UCSD-AML1 (cell line): ENCODE measurements around the gene TAF1B.
A peak's percentile ranks its signal among the peaks of the same experiment; 100 is the strongest.

Source experiments
- DNase-seq: peaks from one replicate; lab custom pipeline; 2025; ENCODE audit not compliant: unreplicated experiment; lab: John Stamatoyannopoulos, UW

Gene TAF1B

GRCh38 chr2:9807555-9808305 lies 35.5 kb upstream of the TAF1B start:
- no peak for DNase-seq

GRCh38 chr2:9808334-9809063 lies 34.8 kb upstream of the TAF1B start:
- no peak for DNase-seq

GRCh38 chr2:9809064-9809356 lies 34.3 kb upstream of the TAF1B start:
- no peak for DNase-seq

GRCh38 chr2:9809448-9810088 lies 33.7 kb upstream of the TAF1B start:
- DNase-seq: no peak

GRCh38 chr2:9811216-9811615 lies 32.1 kb upstream of the TAF1B start:
- no peak for DNase-seq

GRCh38 chr2:9811679-9812511 lies 31.4 kb upstream of the TAF1B start:
- no peak for DNase-seq

- no peak for DNase-seq
Observed at GRCh38 chr2:9812945-9813311, 30.3 kb upstream of the TAF1B start.

- DNase-seq: peak; percentile 68
Observed at GRCh38 chr2:9813312-9814128, 29.8 kb upstream of the TAF1B start.

- DNase-seq: no peak
Observed at GRCh38 chr2:9814129-9814868, 29.0 kb upstream of the TAF1B start.

GRCh38 chr2:9815076-9815475 lies 28.2 kb upstream of the TAF1B start:
- DNase-seq: no peak

- no peak for DNase-seq
Observed at GRCh38 chr2:9815844-9816279, 27.4 kb upstream of the TAF1B start.

GRCh38 chr2:9818097-9818496 lies 25.2 kb upstream of the TAF1B start:
- DNase-seq: no peak

GRCh38 chr2:9819551-9819950 lies 23.7 kb upstream of the TAF1B start:
- DNase-seq: no peak

- DNase-seq: no peak
Observed at GRCh38 chr2:9820020-9820973, 23.0 kb upstream of the TAF1B start.

- DNase-seq: no peak
Observed at GRCh38 chr2:9821805-9822445, 21.3 kb upstream of the TAF1B start.

GRCh38 chr2:9824441-9824840 lies 18.8 kb upstream of the TAF1B start:
- no peak for DNase-seq

GRCh38 chr2:9824956-9825720 lies 18.1 kb upstream of the TAF1B start:
- DNase-seq: no peak

GRCh38 chr2:9826208-9826607 lies 17.1 kb upstream of the TAF1B start:
- DNase-seq: no peak
